Measurements from ENCODE around the gene BLNK.

The BLNK gene

DNA sequence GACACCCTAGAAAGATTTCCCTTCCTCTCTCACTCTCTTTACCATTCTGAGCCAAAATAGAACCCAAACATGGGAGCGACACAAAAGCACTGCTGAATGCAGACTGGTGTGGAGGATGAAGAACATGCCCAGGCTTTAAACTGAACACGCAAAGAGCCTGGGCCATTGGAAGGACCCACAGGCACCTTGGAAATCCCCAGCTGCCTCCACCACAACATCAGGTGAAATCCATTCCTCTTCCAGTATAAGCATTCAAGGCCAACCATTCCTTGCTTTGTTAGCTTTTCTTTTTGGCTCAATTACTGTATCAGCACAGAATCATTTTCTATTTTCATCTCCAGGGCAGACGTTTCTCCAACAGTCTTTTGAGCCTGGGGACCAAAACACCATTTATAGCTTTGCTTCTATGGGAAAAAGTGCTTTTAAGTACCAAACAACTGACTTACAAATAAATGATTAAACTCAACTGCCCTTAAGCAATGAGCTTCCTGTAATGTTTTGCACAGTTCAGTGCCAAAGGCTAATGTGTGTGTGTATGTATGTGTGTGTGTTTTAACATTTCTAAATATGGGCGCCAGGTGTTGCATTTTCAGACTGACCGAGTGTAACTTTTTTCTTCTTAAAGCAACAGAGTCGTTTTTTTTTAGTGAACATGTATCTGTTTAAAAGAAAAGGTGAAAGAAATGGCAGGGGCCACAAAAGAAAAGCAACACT is 16.2 kb upstream of the BLNK start:
- no peak for DNase-seq

DNA sequence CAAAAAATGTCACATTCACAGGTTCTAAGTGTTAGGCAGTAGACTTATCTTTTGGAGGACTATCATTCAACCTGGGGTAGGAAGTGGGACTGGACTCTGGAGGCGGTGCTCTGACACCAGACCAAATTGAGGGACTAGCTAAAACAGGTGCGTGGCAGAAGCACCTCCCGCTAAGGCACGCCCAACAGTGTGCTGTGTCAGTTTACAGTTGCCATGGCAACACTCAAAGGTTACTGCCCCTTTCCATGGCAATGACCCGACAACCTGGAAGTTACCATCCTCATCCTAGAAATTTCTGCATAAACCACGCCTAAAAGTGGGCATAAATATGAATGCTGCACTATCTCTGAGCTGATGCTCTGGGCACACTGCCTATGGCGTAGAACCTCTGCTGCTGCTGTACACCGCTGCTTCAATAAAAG is 14.0 kb upstream of the BLNK start:
- DNase-seq: no peak

DNA sequence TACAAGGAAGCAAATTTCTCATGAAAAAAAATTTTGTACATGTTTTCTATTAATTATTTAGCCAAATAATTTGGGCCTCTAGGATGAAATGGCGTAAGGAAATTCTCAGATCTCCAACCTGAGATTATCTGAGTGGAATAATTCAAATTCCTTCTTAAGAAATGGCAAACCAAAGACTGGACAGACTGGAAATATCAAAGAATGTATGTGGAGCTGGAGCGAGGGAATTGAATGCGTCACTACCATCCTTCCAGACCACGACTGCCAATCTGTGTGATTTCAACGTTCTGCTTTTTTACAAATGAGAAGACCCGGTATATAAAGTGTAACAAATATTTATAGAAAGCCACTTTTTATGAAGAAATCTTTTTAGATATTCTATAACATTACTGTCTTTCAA is 12.4 kb upstream of the BLNK start:
- DNase-seq: no peak

DNA sequence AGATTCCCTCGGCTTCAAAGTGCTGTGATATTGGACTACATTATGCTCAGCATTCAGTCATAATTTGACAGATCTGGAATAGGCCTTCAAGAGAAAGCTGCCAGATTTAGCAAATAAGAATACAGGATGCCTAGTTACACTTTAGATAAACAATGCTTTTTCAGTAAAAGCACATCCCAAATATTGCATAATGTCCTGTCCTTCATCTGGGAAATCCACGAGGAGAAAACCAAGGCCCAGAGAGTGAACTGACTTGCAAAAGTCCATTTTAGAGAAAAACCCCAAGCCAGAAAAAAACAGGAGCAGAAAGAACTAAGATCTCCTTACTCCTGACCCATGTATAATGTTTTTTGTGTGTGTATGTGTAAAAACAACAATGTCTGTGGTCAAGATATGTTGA is 12.0 kb upstream of the BLNK start:
- DNase-seq: no peak

DNA sequence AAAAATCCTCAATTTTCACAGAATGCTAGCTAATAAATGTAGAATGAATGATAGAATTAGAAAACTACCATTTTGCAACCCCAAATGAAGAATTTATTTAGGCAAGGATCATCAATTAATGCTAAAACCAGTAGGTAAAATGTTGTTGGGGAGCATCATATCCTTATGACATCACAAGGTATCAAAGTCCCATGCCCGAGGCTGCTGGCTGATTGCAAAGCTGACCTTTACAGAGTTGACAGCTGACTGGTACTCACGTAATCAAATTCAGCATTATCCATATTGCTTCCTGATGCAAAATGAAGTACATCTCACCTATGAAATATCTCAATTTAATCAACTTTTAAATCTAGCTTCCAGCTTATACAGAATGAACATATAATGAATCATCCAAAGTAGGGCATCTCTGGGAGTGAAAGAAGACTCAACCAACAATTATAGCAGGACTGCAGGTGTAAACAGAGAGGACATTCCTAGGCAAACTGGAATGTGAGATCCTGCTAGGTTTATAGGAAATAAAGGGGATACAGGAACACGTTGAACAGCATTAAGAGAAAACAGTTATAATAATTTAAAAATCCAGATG is 10.2 kb upstream of the BLNK start:
- DNase-seq: no peak

DNA sequence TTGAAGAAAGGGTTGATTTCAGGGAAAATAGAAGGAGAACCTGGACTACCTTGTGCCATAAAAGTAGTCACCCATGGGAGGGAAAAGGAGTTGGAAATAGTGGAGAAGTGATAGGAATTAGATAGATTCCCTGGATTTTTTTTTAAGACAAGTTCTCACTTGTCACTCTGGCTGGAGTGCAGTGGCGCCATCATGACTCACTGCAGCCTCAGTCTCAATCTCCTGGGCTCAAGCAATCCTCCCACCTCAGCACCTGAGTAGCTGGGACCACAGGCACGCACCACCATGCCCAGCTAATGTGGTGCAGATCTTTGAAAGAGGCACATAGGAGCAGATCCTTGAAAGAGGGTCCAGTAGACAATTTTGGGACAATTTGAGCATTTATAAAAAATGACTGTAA is 9.5 kb upstream of the BLNK start:
- DNase-seq: peak; percentile 64

DNA sequence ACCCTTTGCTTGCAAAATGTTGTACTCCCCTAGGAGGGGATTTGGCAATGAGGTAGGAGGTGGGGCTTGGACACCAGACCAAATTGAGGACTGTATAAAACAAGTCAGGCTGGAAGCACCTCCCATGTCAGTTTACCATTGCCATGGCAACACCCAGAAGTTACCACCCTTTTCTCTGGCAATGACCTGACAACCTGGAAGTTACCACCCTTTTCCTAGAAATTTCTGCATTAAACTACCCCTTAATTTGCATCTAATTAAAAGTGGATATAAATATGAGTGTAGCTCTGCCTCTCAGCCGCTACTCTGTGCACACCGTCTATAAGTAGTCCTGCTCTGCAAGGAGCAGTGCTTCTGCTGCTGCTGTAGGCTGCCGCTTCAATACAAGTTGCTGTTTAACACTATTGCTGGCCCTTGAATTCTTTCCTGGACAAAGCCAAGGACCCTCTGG is 7.8 kb upstream of the BLNK start:
- no peak for DNase-seq

DNA sequence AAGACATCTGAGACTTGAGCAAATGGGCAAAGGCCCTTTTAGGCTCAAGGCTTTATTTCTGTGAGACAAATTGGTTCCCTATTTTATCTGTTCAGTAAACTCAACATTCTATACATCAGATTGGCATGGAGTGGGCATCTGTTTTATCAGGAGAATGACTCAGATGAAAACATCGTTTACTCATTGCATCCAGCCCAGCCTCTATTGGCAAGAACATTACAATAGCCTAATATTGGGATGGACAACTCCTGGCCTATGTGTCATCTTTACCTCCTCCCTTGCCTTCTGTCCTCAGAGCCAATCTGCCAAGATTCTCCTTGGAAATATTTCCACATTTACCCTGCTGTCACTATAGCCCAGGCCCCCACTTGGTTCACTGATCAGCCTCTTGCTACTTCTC is 5.5 kb upstream of the BLNK start:
- DNase-seq: no peak

DNA sequence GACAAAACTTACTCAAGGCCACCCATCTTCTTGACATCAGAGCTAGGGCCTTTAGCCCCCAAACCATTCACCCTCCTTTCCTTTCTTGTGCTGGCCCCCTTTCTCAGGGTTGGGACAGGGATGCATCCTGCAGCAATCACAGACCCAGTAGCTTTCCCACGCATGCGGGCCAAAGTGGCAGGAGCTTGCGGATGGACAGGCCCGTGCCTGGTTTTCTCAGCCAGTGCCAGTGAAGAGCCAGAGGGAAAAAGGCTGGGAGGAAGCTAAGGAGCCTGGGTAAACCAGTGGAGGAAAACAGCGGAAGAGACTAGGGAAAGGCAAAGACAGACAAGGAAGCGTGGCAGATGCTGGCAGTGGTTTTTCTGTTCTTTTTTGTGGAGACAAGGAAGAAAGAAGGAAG is 5.1 kb upstream of the BLNK start:
- peak; percentile 21 for DNase-seq

DNA sequence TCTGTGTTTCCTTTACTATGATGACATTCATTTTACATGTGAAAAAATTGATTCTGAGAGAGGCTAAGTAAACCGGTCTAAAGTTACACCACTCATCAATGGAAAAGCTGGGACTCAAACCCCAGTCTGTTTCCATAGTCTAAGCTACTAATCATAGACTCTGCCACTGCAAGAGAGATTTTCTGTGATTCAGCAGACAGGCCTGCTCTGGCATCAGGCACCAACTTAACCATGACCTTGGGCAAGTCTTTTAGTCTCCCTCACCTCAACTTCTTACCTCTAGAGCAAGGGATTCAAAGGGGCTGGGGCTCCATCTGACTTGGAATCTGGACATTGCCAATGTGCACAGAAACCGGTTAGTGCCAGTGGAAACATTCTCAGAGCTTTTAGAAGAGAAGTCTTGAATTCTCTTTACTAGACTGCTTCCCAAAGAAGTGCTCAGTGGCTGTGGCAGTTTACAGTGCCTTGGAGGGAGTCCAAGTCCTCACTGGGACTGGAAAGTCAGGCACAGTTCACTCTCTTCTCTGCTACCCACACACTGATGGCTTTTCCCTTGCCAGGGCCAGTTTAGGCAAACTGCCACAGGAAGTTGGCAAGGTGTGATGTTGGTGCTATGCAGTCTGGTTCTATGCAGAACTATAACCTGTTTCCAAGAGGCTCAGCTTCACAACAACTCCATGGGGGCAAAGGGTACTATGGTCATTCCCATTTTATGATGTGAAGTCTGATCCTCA is 4.5 kb upstream of the BLNK start:
- peak; percentile 44 for DNase-seq

DNA sequence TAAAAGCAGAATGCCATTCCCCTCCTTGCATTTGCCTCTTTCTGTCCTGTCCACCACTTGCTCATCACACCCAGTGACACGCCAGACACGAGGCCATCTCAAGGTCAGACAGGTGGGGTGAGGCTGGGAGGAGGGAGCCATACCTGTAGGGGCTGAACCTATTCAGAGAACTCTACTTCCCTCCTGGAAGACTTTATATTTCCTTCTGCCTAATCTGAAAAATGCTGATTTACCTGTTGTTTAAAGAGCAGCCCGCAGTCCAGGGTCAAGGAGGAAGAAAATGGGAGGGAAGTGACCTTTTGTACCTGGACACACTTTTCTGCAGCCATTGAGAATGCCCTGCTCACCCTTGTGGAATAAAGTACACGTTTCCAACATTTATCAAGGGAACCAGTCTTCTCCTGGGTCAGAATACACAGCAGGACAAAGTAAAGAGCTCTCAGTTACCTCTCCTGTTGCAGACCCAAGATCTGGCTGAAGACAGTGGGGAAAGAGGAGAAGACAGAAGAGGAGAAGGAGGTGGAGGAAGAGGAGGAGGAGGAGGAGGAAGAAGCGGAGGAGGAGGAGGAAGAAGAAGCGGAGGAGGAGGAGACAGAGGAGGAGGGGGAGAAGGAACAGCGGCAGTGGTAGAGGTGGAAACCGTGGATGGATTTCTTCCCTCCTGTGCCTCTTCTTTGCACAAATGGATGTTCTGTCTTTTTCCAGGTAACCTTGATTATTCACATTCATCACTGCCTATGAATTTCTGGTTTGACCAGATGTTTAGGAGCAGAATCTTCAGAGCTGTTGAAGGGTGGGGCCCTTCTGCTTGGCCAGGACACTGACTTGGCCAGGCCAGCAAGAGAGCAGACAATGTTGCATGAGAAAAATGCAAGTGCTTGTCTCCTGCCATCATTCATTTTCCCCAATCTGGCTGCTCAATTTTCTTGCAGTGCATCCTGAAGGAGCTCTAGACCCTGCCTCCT is 1.2 kb upstream of the BLNK start:
- DNase-seq: no peak

DNA sequence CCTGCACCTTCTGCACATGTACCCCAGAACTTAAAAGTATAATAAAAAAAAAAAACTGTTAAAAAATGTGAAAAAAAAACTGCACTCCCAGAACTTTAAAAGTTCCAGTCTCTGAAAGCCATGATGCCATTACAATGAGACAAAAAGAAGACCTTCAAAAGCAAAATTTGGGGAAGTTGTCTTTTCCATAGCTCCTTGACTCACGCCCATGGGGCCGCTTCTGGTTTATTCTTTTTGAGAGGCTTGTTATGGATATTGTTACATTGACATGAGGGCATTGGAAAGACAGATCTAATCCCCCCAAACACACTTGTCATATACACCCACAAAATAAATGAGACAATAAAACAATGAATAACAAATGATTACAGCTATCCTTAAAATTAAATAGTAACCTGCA is 798 bp downstream of the BLNK start:
- no peak for DNase-seq

DNA sequence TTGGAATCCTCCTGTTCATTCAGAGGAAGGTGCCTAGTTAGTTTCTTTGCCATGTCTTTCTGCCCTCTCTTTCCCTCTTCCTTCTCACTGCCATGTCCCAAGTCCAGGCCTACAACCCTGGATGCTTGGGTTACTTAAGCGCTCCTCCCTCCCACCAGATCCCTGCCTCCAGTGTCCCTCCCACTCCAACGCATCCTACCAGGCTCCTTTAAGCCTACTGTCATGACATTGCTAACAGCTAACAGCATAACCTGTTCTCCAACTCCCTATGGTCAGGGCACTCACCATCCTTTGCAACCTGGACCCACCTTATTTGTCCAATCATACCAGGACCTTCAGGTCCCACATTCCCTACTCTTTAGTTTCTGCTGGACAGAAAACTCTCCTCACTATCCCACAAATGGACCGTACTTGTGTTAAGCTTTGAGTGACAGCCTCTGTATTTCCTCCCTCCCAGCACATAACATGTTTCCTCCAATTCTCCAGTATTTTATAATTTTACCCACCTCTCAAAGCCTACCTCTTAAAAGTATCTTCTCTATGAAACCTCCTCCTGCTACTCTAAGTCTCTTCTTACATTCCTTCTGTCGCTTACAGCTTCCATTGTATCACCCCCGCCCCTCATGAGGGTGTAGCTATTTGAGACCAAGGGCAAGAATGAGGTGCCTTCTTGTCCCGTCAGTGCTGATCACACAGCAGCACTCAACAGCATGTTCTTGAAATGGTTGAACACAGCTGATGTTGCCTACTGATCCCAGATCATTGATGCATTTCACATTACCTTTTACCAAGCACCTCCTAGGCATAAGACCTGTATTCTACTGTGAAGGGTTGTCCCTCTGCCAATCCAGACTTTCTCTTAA is 1.7 kb downstream of the BLNK start:
- no peak for DNase-seq

DNA sequence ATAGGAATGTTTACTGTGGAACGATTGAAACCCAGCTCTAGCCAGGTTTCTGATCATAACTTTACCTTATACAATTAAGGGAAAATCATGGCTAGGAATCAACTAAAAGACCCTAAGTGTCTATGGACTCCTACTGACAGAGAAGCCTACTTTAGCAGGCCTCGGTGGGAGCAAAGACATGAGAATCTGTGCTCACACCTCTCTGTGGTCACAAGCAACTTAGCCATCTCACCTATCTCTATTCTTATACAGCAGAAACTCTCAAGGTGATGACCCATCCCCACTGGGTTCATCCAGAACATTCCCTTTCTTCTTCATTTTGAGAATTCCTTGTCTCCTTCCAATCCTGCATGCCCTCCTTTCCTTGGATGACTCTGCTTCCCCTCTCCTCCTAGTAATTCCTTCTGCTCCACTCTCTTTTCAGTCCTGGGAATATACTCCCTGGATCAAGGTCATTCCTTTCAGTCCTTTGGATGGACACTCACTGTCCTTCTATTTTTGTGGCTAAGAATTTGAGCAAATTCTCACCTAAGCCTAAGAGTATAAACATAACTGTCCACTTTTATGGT is 2.9 kb downstream of the BLNK start:
- no peak for DNase-seq

DNA sequence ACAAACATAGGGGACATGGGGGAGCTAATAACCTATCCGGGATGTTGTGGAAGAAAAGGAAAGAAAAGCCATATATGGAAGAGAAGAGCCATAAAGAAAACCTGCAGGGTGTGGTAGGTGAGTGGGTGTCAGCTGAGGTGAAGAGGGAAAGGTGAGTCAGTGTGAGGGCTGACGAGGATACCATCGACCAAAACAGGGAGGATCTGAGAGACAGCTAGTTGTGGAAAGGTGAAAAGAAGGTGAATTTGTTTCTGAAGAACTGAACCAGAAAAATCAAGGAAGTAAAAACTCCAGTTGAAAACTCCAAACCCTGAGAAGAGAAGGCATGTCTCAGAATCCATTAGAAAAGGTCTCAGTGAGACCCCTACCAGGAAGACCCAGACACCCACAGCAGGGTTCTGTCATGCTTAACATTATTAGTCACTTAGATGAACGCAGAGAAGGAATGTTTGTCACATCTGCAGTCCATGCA is 4.1 kb downstream of the BLNK start:
- DNase-seq: no peak

DNA sequence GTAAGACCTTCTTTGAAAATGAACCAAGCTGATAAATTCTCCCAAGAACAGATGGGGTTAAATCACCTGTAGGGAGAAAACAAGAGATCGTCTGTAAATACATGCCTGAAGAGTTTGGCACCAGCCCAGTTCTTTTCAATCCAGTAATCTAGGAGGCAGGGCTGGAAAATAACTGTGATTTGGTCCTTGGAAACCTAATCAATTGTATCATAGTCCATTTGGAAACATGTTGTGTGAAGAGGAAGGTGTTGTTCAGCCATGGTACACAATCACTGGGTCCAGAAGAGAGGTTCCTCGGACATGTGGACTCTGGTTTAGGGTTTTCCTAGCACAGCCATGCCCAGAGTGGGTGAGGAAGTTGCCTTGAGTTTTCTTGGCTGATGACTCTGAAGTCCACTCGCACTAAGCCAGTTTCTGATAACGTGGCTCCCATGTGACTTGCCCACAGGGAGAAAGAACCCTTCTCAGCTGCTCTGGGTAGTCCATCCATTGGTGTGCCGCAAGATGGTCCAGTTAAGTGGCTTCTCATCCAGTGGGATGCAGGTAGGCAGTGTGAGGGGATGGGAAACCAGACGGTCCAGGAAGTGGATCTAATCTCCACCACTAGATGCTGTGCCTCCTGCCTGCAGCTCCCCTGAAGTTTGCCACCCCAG is 5.1 kb downstream of the BLNK start:
- DNase-seq: no peak

DNA sequence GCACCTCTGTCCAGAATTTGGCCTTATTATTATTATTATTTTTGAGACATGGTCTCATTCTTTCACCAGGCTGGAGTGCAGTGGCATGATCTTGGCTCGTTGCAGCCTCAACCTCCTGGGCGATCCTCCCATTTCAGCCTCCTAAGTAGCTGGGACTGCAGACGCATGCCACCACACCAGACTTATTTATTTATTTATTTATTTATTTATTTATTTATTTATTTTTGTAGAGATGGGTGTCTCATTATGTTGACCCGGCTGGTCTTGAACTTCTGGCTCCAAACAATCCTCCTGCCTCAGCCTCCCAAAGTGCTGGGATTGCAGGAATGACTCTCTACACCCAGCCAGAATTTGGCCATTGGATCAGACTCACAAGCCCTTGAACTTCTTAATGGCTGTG is 6.4 kb downstream of the BLNK start:
- no peak for DNase-seq

DNA sequence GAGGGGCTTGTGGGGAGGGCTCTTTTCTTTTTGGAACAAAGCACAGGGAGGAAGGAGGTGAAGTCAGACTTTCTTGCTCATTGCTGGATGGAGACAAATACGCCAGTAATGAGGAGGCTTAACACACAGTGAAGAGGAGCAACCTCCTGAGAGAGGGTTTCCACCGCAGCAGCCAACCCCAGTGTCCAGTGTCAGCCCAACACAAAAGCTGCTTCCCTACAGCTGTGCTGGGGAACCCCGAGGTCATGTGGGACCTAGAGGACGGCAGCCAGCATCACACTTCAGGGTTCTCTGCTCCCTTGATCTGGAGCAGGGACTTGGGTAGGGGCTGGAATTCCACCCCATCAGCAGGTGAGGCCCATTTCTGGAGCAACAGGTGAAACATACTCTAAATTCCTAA is 7.7 kb downstream of the BLNK start:
- DNase-seq: no peak

DNA sequence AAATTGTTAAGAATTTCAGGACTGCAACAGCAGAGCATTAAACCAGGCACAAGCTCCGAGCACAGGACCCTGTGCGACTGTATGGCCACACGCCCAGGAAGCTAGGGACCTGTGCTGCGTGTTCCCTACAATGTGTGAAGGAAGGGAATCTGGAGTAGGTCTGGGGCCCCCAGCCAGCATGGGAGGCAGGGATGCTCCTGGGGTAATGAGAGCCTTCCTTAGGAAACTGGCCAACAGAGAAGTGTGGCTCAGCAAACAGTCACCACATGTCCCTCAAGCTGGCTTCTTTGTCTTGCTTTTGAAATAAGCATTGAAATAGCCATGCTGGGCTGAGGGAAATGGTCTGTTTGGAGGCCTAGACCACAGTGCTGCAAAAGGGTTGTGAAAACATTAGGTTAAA is 8.2 kb downstream of the BLNK start:
- no peak for DNase-seq

DNA sequence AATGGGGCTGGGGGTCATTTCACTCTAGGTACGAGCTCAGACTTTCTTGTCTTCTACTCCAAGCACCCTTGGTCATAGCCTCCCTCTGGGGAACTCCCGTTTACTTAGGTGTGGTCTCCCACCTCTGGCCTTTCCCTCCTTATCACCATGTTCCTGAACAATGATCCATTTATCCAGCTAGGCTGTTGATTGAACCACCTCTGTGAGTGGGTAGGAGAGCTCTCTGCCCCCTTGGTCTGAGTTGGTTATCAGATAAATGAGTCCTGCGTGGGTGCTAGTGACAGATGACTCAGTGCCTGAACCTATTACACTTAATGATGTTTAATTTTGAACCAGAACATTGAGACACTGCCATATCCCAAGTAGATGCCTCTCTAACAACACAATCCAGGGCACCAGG is 9.4 kb downstream of the BLNK start:
- DNase-seq: no peak

DNA sequence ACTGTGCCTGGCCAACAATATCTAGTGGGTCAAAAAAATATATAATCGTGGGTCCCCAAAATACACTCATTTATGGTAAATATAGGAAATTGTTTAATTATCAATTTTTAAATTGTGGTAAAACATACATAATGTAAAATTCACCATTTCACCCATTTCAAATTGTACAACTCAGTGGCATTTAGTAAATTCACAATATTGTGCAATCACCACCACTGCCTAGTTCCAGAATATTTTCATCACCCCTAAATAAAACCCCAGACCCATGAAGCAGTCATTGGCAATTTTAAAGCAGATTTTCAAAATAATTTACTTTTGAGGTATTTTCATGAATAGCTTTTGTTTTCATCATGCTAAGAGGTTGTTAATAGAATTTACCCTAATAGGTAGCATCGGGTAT is 10.2 kb downstream of the BLNK start:
- DNase-seq: no peak
